NK-92 treated with Interleukin-12 subunit alpha and Interleukin-12 subunit beta, amount 100 ng/mL, for 24 hours (cell line): ENCODE data around the gene RSPH10B2.
"Not testable (repeated sequence)": the region's sequence is repeated elsewhere in the genome, so short reads cannot be mapped to it uniquely, and the experiment has no call there.

Experiments
- DNase-seq: peaks from one replicate; lab custom pipeline; 2025; lab: John Stamatoyannopoulos, UW

RSPH10B2 gene

GRCh38 chr7:6753964-6754363 is at the start of gene RSPH10B2:
Gene RSPH10B2 (plus strand): TSS chr7:6754103. CDS start chr7:6757678, 3,575 bp downstream.
- DNase-seq, result not testable (repeated sequence)

- DNase-seq, result peak; percentile 9
Observed at GRCh38 chr7:6705959-6706665, 47.8 kb upstream of the RSPH10B2 start.

- peak; percentile 91 for DNase-seq
Observed at GRCh38 chr7:6706666-6707407, 47.1 kb upstream of the RSPH10B2 start, which contains the start of gene ZNF12. Gene ZNF12 (minus strand): TSS chr7:6706947. CDS start chr7:6705173, 1,774 bp downstream.

GRCh38 chr7:6708304-6708703 is 45.6 kb upstream of the RSPH10B2 start:
- DNase-seq, result no peak

GRCh38 chr7:6709808-6710207 is 44.1 kb upstream of the RSPH10B2 start:
- no peak for DNase-seq

- DNase-seq, result no peak
Observed at GRCh38 chr7:6714360-6714759, 39.5 kb upstream of the RSPH10B2 start.

GRCh38 chr7:6715898-6716297 is 38.0 kb upstream of the RSPH10B2 start:
- DNase-seq, result not testable (repeated sequence)

GRCh38 chr7:6718124-6718523 is 35.8 kb upstream of the RSPH10B2 start:
- DNase-seq, result no peak

GRCh38 chr7:6724351-6724750 is 29.6 kb upstream of the RSPH10B2 start:
- not testable (repeated sequence) for DNase-seq

GRCh38 chr7:6725003-6725402 is 28.9 kb upstream of the RSPH10B2 start:
- no peak for DNase-seq

GRCh38 chr7:6726341-6726740 is 27.6 kb upstream of the RSPH10B2 start:
- not testable (repeated sequence) for DNase-seq

- no peak for DNase-seq
Observed at GRCh38 chr7:6727663-6728062, 26.2 kb upstream of the RSPH10B2 start.

GRCh38 chr7:6728893-6729491 is 24.9 kb upstream of the RSPH10B2 start:
- DNase-seq, result not testable (repeated sequence)

- DNase-seq, result peak; percentile 74
Observed at GRCh38 chr7:6729492-6730342, 24.2 kb upstream of the RSPH10B2 start.

- DNase-seq, result no peak
Observed at GRCh38 chr7:6730343-6730633, 23.6 kb upstream of the RSPH10B2 start.

- not testable (repeated sequence) for DNase-seq
Observed at GRCh38 chr7:6738415-6738814, 15.5 kb upstream of the RSPH10B2 start.

GRCh38 chr7:6744410-6745100 is 9.3 kb upstream of the RSPH10B2 start:
- not testable (repeated sequence) for DNase-seq

- not testable (repeated sequence) for DNase-seq
Observed at GRCh38 chr7:6749335-6749734, 4.6 kb upstream of the RSPH10B2 start.

GRCh38 chr7:6750173-6750572 is 3.7 kb upstream of the RSPH10B2 start:
- DNase-seq, result not testable (repeated sequence)

GRCh38 chr7:6761186-6761585 is 7.3 kb downstream of the RSPH10B2 start:
- DNase-seq, result not testable (repeated sequence)

- DNase-seq, result not testable (repeated sequence)
Observed at GRCh38 chr7:6781581-6781980, 27.7 kb downstream of the RSPH10B2 start.
